Muscle layer of duodenum (tissue), 2 donors: ENCODE results near the gene MIB1.

Experiments
- H3K27ac ChIP-seq: one replicate; pipeline ENCODE4 v1.7.0; 2013; ENCODE audit warnings: mild to moderate bottlenecking, low read length
- H3K27me3 ChIP-seq: one replicate; pipeline ENCODE4 v1.7.0; 2013; ENCODE audit warnings: low read depth, mild to moderate bottlenecking, control low read depth, low read length
- H3K36me3 ChIP-seq, 2 donors: one replicate each; pipeline ENCODE4 v1.7.0; 2013; ENCODE audit warnings: low read length in 2 of 2, control low read depth in 1 of 2, mild to moderate bottlenecking in 1 of 2; ENCODE audit not compliant: insufficient read depth in 2 of 2, control insufficient read depth in 1 of 2
- H3K4me1 ChIP-seq, 2 donors: one replicate each; pipeline ENCODE4 v1.7.0; 2013; ENCODE audit warnings: low read length in 2 of 2, mild to moderate bottlenecking in 2 of 2, control low read depth in 1 of 2, moderate library complexity in 1 of 2; ENCODE audit not compliant: insufficient read depth in 2 of 2, control insufficient read depth in 1 of 2
- H3K4me3 ChIP-seq, 2 donors: one replicate each; pipeline ENCODE4 v1.7.0; 2013; ENCODE audit warnings: low read length in 2 of 2, low read depth in 1 of 2, mild to moderate bottlenecking in 1 of 2
- H3K9me3 ChIP-seq, 2 donors: one replicate each; pipeline ENCODE4 v1.7.0; 2013; ENCODE audit warnings: low read length in 2 of 2, control low read depth in 1 of 2, mild to moderate bottlenecking in 1 of 2; ENCODE audit not compliant: control insufficient read depth in 1 of 2
- donor health status: healthy.

Gene MIB1

DNA sequence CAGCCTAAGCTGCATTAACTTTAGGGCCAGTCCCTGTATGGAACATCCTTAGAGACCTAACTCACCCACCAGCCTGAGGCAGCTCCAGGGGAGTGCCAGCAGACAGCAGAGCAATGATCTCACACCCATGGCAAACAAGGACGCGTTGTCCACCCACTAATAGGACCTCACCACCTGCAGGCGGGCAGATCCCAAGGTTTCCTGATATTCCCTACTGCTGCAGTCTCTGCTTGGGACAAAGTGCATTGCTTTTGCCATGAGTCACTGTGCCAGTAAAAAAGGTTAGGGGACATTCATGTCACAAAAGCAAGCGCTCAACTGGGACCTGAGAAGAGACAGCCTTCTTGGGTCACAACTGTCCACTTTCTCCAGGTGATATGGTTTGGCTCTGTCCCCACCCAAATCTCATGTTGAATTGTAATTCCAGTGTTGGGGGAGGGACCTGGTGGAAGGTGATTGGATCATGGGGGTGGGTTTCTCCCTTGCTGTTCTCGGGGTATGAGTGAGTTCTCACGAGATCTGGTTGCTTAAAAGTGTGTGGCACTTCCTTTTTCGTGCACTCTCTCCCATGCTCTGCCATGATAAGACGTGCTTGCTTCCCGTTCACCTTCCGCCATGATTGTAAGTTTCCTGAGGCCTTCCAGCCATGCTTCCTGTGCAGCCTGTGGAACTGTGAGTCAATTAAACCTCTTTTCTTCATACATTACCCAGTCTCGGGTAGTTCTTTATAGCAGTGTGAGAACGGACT lies 160.2 kb downstream of the MIB1 start:
- H3K4me1 ChIP-seq: peaks cover 0 to 29% of the 10 kb centered on the region in 2 donors

GRCh38 chr18:21901423-21901945 lies 160.9 kb downstream of the MIB1 start:
- peak overlapping the region; percentile 7 to 50 for H3K4me3 ChIP-seq
- H3K9me3 ChIP-seq: no peaks in the 10 kb centered on the region
- H3K27me3 ChIP-seq: peaks cover 6% of the 10 kb centered on the region
- peaks cover 0 to 29% of the 10 kb centered on the region in 2 donors for H3K4me1 ChIP-seq
- H3K27ac ChIP-seq: no peak overlapping the region
- H3K36me3 ChIP-seq: no peaks in the 10 kb centered on the region

More for the DNA sequence above, 160.2 kb downstream of the MIB1 start:
- H3K4me3 ChIP-seq: peak overlapping the region in 1 of 2 donors; percentile 50
- H3K9me3 ChIP-seq: no peaks in the 10 kb centered on the region
- no peak overlapping the region for H3K27ac ChIP-seq
- H3K36me3 ChIP-seq: no peaks in the 10 kb centered on the region
- peaks cover 6% of the 10 kb centered on the region for H3K27me3 ChIP-seq

DNA sequence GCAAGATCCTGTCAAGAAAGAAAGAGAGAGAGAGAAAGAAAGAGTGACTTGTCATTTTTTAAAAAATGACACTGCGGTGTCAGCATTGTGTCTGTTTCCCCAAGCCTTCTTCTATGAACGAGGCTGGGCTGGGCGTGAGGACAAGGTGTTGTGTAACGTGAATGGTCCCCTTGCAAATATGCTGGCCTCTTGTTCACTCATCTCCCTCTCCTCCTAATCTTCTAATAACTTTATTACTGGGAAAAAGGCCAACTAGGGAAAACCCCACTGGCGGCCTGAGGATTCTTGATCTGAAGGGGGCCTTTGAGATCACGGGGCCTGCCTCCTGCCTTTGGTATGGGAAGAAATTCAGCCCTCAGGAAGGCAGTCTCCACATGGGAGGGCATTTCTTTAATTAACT lies 163.1 kb downstream of the MIB1 start:
- Histone ChIP-seq H3K27me3 (no peaks in the 10 kb centered on the region), H3K36me3 (no peaks in the 10 kb centered on the region), H3K27ac (no peak overlapping the region)

DNA sequence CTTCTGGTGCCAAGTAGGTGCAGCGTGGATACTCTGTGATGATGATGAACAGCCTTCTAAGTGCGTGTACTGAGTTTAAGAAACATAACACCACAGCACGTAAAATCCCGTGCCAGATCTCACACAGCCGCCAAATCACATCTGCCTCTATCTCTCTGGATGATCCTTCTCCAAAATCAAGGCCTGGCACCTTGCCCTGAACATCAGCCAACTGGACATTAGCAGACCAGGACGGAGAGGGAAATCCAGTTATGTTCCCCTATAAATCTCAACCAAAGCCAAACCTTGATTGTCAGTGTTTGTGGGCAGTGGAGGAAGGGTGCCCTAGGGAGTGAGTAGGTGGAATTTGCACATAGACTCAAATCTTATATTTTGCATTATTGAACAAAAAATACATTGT lies 164.3 kb downstream of the MIB1 start:
- H3K4me3 ChIP-seq: no peak overlapping the region
- peaks cover 0 to 29% of the 10 kb centered on the region in 2 donors for H3K4me1 ChIP-seq
- no peak overlapping the region for H3K27ac ChIP-seq
- no peaks in the 10 kb centered on the region for H3K36me3 ChIP-seq
- no peaks in the 10 kb centered on the region for H3K27me3 ChIP-seq
- H3K9me3 ChIP-seq: no peaks in the 10 kb centered on the region

More for the DNA sequence above, 163.1 kb downstream of the MIB1 start:
- no peaks in the 10 kb centered on the region for H3K9me3 ChIP-seq
- H3K4me1 ChIP-seq: peaks cover 0 to 29% of the 10 kb centered on the region in 2 donors
- H3K4me3 ChIP-seq: no peak overlapping the region

- H3K36me3 ChIP-seq: no peaks in the 10 kb centered on the region
Observed at GRCh38 chr18:21907451-21907850, 166.9 kb downstream of the MIB1 start.

GRCh38 chr18:21908711-21909110 lies 168.1 kb downstream of the MIB1 start:
- Histone ChIP-seq H3K27ac (no peak overlapping the region), H3K36me3 (no peaks in the 10 kb centered on the region), H3K4me3 (no peak overlapping the region), H3K4me1 (peaks cover 0 to 13% of the 10 kb centered on the region in 2 donors), H3K9me3 (no peaks in the 10 kb centered on the region), H3K27me3 (no peaks in the 10 kb centered on the region)

More at GRCh38 chr18:21907451-21907850, 166.9 kb downstream of the MIB1 start:
- Histone ChIP-seq H3K27me3 (no peaks in the 10 kb centered on the region), H3K9me3 (no peaks in the 10 kb centered on the region), H3K4me1 (peaks cover 0 to 16% of the 10 kb centered on the region in 2 donors), H3K4me3 (no peak overlapping the region), H3K27ac (no peak overlapping the region)

GRCh38 chr18:21910906-21911305 lies 170.3 kb downstream of the MIB1 start:
- no peaks in the 10 kb centered on the region for H3K4me1 ChIP-seq
- no peaks in the 10 kb centered on the region for H3K9me3 ChIP-seq
- no peak overlapping the region for H3K4me3 ChIP-seq
- no peaks in the 10 kb centered on the region for H3K27me3 ChIP-seq
- no peak overlapping the region for H3K27ac ChIP-seq
- no peaks in the 10 kb centered on the region for H3K36me3 ChIP-seq

GRCh38 chr18:21911551-21911950 lies 171.0 kb downstream of the MIB1 start:
- Histone ChIP-seq H3K9me3 (no peaks in the 10 kb centered on the region), H3K36me3 (no peaks in the 10 kb centered on the region), H3K4me3 (no peak overlapping the region), H3K27ac (no peak overlapping the region), H3K27me3 (no peaks in the 10 kb centered on the region), H3K4me1 (no peaks in the 10 kb centered on the region)

DNA sequence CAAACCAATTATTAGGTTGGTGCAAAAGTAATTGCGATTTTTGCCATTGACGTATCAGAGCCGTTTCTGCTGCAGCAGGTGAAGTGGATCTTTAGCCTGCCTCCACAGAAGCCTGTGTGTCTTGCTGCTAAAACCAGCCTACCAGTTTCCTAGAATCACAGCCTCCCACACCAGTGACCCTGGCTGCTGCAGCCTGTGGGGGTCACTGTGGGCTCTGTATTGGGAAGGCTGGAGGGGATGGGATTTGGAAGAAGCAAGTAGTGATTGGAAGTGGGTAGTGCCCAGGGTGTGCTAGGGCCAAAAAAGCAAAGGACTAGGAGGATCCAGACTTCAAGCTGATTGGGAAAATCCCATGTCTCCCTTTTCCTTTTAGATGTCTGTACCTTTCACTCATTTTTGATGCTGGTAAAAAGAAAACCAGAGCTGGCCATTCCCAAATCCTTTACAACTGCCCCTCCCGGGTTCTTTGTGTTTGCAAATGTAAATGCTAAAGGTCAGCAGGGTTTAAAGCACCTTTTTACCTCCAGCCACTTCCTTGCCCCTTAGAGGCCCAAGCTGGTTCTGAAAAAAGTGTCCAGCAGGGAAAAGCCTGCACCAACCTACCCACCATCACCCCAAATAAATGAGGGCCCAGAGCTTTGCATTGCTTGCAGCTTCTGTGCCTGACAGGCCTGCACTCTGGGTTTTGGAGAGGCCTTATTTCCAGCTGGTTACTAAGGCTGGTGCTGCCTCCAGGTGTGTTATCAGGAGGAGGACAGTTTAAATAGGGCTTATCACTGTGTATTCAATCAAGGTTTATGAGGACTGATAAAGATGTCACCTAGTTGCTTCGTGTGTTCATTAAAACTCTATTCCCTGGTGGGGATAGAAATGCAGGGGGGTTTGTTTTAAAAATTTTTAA lies 172.0 kb downstream of the MIB1 start:
- H3K36me3 ChIP-seq: no peaks in the 10 kb centered on the region
- H3K9me3 ChIP-seq: no peaks in the 10 kb centered on the region
- no peak overlapping the region for H3K27ac ChIP-seq

DNA sequence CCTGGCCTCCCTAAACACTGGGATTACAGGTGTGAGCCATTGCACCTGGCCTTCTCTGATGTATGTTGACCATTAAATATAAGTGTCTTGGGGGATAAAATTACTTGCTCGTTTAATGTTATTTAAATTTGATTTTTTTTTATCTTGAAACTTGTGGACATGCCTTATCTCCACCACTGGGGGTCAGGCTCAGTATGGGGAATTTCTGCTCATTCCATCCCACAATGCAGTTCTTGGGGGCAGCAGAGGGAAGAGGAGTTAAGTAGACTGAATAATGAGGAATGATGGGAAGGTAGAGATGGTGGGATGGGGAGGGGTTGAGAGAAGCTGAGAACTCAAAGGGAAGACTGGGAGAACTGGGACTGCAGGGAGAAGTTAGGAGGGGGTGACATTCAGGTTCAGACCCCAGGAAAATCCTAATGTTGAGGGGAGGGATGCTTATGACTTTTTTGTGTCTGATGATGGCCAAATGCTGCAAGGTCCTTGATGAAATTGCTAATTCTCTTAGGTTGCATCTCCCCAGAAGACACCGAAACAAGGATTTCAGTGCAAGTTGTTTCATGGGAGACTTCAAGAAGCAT lies 174.2 kb downstream of the MIB1 start:
- Histone ChIP-seq H3K9me3 (peaks cover 0 to 4% of the 10 kb centered on the region in 2 donors), H3K27ac (no peak overlapping the region), H3K4me1 (no peaks in the 10 kb centered on the region), H3K36me3 (no peaks in the 10 kb centered on the region), H3K4me3 (no peak overlapping the region), H3K27me3 (no peaks in the 10 kb centered on the region)

More for the DNA sequence above, 172.0 kb downstream of the MIB1 start:
- no peaks in the 10 kb centered on the region for H3K4me1 ChIP-seq
- no peak overlapping the region for H3K4me3 ChIP-seq
- H3K27me3 ChIP-seq: no peaks in the 10 kb centered on the region

DNA sequence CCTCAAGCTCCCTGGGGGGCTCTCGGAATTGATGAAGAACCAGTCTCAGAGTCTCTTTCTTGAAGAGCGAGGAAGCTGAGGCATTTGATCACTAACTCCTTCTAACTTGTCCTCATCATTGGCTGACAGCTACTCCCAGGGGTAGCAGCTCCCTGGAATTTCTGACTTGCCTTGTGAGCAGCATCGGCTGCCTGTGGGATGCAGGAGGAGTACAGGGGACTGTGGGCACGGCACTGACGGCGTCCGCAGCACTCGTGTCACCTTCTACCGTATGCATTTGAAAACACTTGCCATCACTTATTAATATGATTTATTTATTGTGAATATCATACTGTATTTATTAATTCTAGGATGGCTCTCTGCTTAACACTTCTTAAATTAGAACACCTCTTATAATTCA lies 175.0 kb downstream of the MIB1 start:
- no peak overlapping the region for H3K27ac ChIP-seq
- peaks cover 0 to 4% of the 10 kb centered on the region in 2 donors for H3K9me3 ChIP-seq
- H3K36me3 ChIP-seq: no peaks in the 10 kb centered on the region
- H3K27me3 ChIP-seq: no peaks in the 10 kb centered on the region
- H3K4me3 ChIP-seq: no peak overlapping the region
- no peaks in the 10 kb centered on the region for H3K4me1 ChIP-seq
